Activated T-cell treated with anti-CD3 and anti-CD28 coated beads, Interleukin-2, amount 50 U/mL, for 48 hours (primary cell): ENCODE measurements around the gene OR1K1.
A peak's percentile ranks its signal among the peaks of the same experiment; 100 is the strongest.
"Not testable (repeated sequence)": the region's sequence is repeated elsewhere in the genome, so short reads cannot be mapped to it uniquely, and the experiment has no call there.

Source experiments
- DNase-seq, 2 experiments: peaks; one replicate each; pipeline ENCODE4 v3.0.0-alpha.2; 2020

Gene OR1K1

GRCh38 chr9:122800066-122801060, at the start of gene OR1K1:
Gene OR1K1 (plus strand): TSS chr9:122800123. CDS start chr9:122800123, 0 bp downstream.
- no peak for DNase-seq

- no peak for DNase-seq
Measured at GRCh38 chr9:122754825-122755224, 45.1 kb upstream of the OR1K1 start.

DNA sequence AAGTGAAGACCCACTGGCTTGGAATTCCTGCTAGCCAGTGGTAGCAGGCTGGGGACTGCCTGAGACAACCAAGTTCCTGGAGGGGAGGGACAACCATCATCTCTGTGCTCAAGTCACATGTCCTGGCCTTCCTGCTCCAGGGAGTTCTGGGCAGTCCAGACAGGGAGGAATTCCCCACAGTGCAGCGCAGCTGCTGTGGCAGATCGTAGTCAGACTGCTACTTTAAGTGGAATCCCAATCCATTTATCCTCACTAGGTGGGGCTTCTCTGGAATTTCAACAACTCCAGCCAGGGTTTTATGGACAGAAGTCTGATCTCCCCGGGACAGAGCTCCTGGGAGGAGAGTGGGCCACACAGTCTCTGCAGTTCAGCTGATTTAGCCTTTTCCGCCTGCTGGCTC, 32.1 kb upstream of the OR1K1 start:
- no peak for DNase-seq

DNA sequence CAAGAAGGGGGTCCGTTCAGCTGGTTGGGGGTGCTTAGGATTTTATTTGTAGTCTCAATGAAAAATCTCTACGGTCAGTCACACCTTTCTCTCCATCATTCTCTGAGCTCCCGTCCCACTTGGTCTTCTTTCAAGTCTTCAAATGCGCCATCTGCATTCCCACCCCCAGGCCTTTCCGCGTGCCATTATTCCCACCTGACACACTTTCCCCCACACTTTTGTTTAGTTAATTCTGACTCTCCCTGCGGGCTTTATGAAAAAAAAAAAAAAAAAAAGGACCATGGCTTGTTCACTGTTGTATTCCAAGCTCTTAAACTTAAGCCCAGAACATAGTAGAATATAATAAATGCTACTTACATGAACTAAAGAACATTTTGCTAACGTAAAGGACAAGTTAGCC, 22.9 kb upstream of the OR1K1 start:
- no peak for DNase-seq

GRCh38 chr9:122777935-122778627, 21.8 kb upstream of the OR1K1 start:
- no peak for DNase-seq

GRCh38 chr9:122779181-122779580, 20.7 kb upstream of the OR1K1 start:
- no peak for DNase-seq

DNA sequence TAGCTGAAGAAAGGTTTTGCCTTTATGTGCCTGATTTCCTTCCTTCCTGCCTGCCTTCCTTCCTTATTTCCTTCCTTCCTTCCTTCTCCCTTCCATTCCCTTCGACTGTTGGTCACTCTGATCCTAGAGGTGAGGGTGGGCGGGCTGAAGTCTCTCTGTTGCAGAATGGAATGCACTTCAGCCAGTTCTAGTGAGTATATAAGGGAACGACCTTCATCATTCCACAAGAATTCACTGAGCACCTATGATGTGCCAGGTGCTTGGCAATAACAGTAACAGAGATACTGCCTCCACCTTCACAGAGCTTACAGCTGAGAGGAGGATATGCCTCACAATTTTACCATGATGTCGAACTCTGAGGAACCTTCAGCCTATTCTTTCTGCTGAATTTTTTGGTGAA, 19.9 kb upstream of the OR1K1 start:
- no peak for DNase-seq

GRCh38 chr9:122781671-122782070, 18.3 kb upstream of the OR1K1 start:
- no peak for DNase-seq

DNA sequence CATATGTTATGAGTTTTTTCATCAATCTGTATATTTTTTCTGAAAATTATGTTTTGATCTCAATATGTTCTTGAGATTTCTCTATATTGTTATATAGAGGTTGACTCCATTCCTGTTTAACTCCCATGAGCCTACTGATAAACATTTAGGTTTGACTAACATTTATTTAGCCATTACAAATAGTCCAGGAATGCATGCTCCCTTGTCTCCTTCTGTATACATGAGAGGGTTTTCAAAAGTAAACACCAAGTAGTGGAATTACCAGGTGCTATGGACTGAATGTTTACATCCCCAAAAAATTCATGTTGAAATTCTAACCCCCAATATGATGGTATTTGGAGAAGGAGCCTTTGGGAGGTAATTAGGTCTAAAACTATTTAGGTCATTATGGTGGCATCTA, 14.7 kb upstream of the OR1K1 start:
- no peak for DNase-seq

- DNase-seq: no peak
Measured at GRCh38 chr9:122786338-122786737, 13.6 kb upstream of the OR1K1 start.

- DNase-seq: no peak
Measured at GRCh38 chr9:122788831-122789230, 11.1 kb upstream of the OR1K1 start, which contains the start of gene OR5C1. Gene OR5C1 (plus strand): TSS chr9:122788933. CDS start chr9:122788933, 0 bp downstream.

DNA sequence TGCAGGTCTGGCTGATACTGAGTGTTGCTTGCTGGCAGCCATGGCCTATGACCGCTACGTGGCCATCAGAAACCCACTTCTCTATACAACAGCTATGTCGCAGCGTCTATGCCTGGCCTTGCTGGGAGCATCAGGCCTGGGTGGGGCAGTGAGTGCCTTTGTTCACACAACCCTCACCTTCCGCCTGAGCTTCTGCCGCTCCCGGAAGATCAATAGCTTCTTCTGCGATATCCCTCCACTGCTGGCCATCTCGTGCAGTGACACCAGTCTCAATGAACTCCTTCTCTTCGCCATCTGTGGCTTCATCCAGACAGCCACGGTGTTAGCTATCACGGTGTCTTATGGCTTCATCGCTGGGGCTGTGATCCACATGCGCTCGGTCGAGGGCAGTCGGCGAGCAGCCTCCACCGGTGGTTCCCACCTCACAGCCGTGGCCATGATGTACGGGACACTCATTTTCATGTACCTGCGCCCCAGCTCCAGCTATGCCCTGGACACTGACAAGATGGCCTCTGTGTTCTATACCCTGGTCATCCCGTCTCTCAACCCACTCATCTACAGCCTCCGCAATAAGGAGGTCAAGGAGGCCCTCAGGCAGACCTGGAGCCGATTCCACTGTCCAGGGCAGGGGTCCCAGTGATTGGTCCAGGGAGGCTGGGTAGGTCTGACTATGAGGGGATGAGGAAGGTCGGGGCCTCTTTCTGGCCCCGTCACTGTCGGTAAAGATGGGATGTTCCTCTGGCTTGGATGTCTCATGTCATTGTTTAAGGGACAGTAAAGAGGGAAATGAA, 10.5 kb upstream of the OR1K1 start:
- no peak for DNase-seq

- DNase-seq: no peak
Measured at GRCh38 chr9:122791872-122792669, 7.9 kb upstream of the OR1K1 start.

DNA sequence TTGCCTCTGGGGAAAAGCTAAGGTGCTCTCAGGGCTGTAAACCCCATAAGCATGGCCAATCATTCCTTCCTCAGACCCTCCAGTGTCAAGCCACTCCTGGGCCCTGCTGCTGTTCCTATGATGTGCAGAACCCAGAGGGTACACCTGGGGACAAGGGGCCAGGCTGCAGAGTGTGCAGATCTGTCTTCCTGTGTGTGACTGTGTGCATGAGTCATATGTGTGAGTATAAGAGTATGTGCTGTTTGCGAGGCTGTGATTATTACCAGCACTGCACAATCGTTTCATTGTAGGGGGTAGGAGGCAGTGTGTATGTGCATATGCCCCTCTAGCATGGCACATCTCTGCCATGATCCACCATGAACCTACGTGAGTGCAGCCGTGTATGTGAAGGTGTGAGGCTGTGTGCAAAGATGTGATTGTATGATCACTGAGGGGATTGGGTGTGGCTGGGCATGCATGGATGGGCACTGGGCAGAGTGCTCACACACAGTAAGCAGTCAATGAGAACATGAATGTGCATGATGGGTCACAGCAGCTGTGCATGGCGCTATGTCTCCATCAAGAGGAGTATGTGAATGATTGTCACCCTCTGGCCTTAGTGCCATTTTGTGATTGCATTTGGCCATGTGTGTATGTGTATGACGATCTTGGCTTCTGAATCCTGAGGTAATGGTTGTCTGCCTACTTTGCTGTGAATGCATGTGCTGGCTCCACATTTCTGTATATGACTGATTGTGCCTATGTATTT, 2.4 kb upstream of the OR1K1 start:
- no peak for DNase-seq

- peak; percentile 51 to 53 for DNase-seq
Measured at GRCh38 chr9:122806661-122807060, 6.7 kb downstream of the OR1K1 start.

GRCh38 chr9:122807271-122807900, 7.5 kb downstream of the OR1K1 start:
- peak; percentile 70 to 75 for DNase-seq

DNA sequence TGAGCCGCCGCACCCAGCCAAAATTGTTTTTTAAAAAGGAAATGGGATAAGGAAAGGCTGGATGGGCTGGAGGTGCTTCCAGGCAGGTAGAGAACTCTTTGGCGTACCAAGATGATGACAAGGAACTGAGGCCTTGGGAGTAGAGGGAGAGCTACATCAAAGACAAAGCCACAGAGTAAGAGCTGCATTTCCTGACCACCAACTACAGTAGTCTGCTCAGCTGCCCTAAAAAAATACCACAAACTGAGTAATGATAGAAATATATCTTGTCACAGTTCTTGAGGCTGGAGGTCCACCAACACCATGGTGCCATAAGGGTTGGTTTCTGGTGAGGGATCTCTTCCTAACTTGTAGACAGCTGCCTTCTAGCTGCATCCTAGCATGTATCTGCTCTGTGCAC, 8.2 kb downstream of the OR1K1 start:
- DNase-seq: no peak

- DNase-seq: not testable (repeated sequence)
Measured at GRCh38 chr9:122809261-122809660, 9.3 kb downstream of the OR1K1 start.

GRCh38 chr9:122810306-122810946, 10.5 kb downstream of the OR1K1 start:
- peak; percentile 80 to 83 for DNase-seq

- no peak for DNase-seq
Measured at GRCh38 chr9:122812736-122813135, 12.8 kb downstream of the OR1K1 start.
